K562 (cell line): ENCODE measurements around the gene CD82. TPM values are rescaled to one million over a fixed set of nuclear protein-coding genes. Genes with fewer than 3 reads are reported as not detected.

Experiments used
- CBFA2T2 ChIP-seq: fragments of 450-650 bp; conservative IDR thresholded peaks from 2 replicates; pipeline ENCODE4 v1.6.1; 2017; ENCODE audit warnings: mild to moderate bottlenecking
- E2F8 ChIP-seq: fragments of 450-650 bp; IDR thresholded peaks from 2 replicates; pipeline ENCODE4 v1.7.1; 2018; ENCODE audit warnings: mild to moderate bottlenecking, low read depth; ENCODE audit not compliant: partially characterized antibody
- EGR1 ChIP-seq: fragments of 450-650 bp; conservative IDR thresholded peaks from 2 replicates; pipeline ENCODE4 v1.6.1; 2017; ENCODE audit warnings: mild to moderate bottlenecking
- FOXJ3 ChIP-seq: sonication (generic); formaldehyde crosslinking; IDR thresholded peaks from 2 replicates; pipeline ENCODE4 v1.4.0; 2020; ENCODE audit warnings: mild to moderate bottlenecking, missing genetic modification reagents
- KLF10 ChIP-seq: fragments of 250-450 bp; sonication (Bioruptor Pico); IDR thresholded peaks from 2 replicates; pipeline ENCODE4 v1.6.1; 2021; ENCODE audit warnings: matching md5 sums
- KLF6 ChIP-seq: fragments of 250-450 bp; sonication (Bioruptor Pico); IDR thresholded peaks from 2 replicates; pipeline ENCODE4 v1.4.0; 2020; ENCODE audit warnings: mild to moderate bottlenecking, moderate library complexity, borderline replicate concordance
- NEUROD1 ChIP-seq: fragments of 150-350 bp; IDR thresholded peaks from 2 replicates; pipeline ENCODE4 v1.6.1; 2014; ENCODE audit warnings: borderline replicate concordance, low read length, low read depth; ENCODE audit not compliant: partially characterized antibody
- SPI1 ChIP-seq: IDR thresholded peaks from 2 replicates; pipeline ENCODE4 v1.6.1; 2011; ENCODE audit warnings: low read depth, low read length, control low read depth, borderline replicate concordance
- TFAP4 ChIP-seq: sonication (generic); formaldehyde crosslinking; IDR thresholded peaks from 2 replicates; pipeline ENCODE4 v1.8.0; 2022; ENCODE audit warnings: missing genetic modification reagents, mild to moderate bottlenecking, moderate library complexity, borderline replicate concordance
- TOE1 ChIP-seq, 2 experiments: fragments of 450-650 bp in 1 of 2; sonication (generic) in 1 of 2; formaldehyde crosslinking in 1 of 2; IDR thresholded peaks; 2 replicates each; pipeline versions ENCODE4 v1.7.1 to v1.8.0; 2016 to 2022; ENCODE audit warnings: borderline replicate concordance in 2 of 2, mild to moderate bottlenecking in 2 of 2, antibody characterized with exemption in 1 of 2, inconsistent platforms in 1 of 2, low read depth in 1 of 2, missing genetic modification reagents in 1 of 2, moderate library complexity in 1 of 2
- ZNF3 ChIP-seq: fragments of 250-450 bp; sonication (Bioruptor Pico); IDR thresholded peaks from 2 replicates; pipeline ENCODE4 v1.5.0; 2021; ENCODE audit warnings: mild to moderate bottlenecking, moderate library complexity
- ZNF408 ChIP-seq: fragments of 250-450 bp; sonication (Bioruptor Pico); IDR thresholded peaks from 2 replicates; pipeline ENCODE4 v1.4.0; 2020; ENCODE audit warnings: low read depth, mild to moderate bottlenecking, moderate library complexity
- ZNF518B ChIP-seq: fragments of 250-450 bp; sonication (Bioruptor Pico); IDR thresholded peaks from 2 replicates; pipeline ENCODE4 v1.5.0; 2021; ENCODE audit warnings: mild to moderate bottlenecking, moderate library complexity
- ZNF644 ChIP-seq: fragments of 200-800 bp; sonication (Bioruptor generic); IDR thresholded peaks from 2 replicates; pipeline ENCODE4 v1.6.1; 2016; ENCODE audit warnings: low read depth, missing genetic modification characterization, missing compliant biosample characterization
- polyA plus RNA-seq, 8 experiments: library from polyadenylated mRNA; depleted of rRNA in 4 of 8; stranded (reverse) in 5 of 8; unstranded in 3 of 8; fragments of >200 nt; fragmentation: Nextera tagmentation in 2 of 8; fragmentation: Illumina TruSeq in 1 of 8; extraction: Ambion mirVana in 2 of 8; extraction: Trizol in 1 of 8; gene quantifications; 2 replicates each; pipeline versions ENCODE4 v1.2.1 to v1.2.3, GENCODE V29; 2011 to 2014; ENCODE audit warnings: inconsistent platforms in 1 of 8, missing spikeins in 1 of 8
- total RNA-seq, 7 experiments: library from RNA; depleted of rRNA in 6 of 7; stranded (reverse); fragments of >200 nt in 6 of 7; fragmentation: Illumina TruSeq in 2 of 7; extraction: Trizol in 2 of 7; gene quantifications; 2 replicates each; pipeline versions ENCODE4 v1.2.1 to v1.2.3, GENCODE V29; 2011 to 2021; ENCODE audit warnings: low replicate concordance in 1 of 7
- TF ChIP-seq, protein P1 (sequence below): fragments of 450-650 bp; conservative IDR thresholded peaks from 2 replicates; pipeline ENCODE4 v1.6.1; 2016; ENCODE audit warnings: missing genetic modification characterization, low read depth, mild to moderate bottlenecking, missing compliant biosample characterization, moderate library complexity
- TF ChIP-seq, protein P2 (sequence below): fragments of 450-650 bp; formaldehyde crosslinking; IDR thresholded peaks from 2 replicates; pipeline ENCODE4 v1.4.0; 2020; ENCODE audit warnings: mild to moderate bottlenecking, moderate library complexity

Gene CD82
- total and polyA plus RNA-seq, 9 of the 15 experiments (the other 6 are each of a cell fraction or from before 2014, with no cell fraction given): 0.27 to 9.4 (median 3.0) TPM

- no peak for TF ChIP-seq E2F8
- no peak for TF ChIP-seq TOE1 (IDR thresholded peaks at IDR 0.05; ENCODE audit: borderline replicate concordance)
- no peak for TF ChIP-seq TOE1 (CRISPR knock-in tag; IDR thresholded peaks at IDR 0.05; ENCODE audit: borderline replicate concordance, low read depth)
- TF ChIP-seq SPI1: peak; percentile 43; the same call in 1 of the 2 replicates
- peak; percentile 99 for TF ChIP-seq TFAP4
- TF ChIP-seq EGR1: 0 out of 2 replicates have a peak, but pooled peaks have one; percentile 11
- TF ChIP-seq, protein P1, sequence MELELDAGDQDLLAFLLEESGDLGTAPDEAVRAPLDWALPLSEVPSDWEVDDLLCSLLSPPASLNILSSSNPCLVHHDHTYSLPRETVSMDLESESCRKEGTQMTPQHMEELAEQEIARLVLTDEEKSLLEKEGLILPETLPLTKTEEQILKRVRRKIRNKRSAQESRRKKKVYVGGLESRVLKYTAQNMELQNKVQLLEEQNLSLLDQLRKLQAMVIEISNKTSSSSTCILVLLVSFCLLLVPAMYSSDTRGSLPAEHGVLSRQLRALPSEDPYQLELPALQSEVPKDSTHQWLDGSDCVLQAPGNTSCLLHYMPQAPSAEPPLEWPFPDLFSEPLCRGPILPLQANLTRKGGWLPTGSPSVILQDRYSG (tag): no peak
- no peak for TF ChIP-seq ZNF3
- no peak for TF ChIP-seq KLF10
- TF ChIP-seq ZNF408 (CRISPR knock-in tag): no peak
- TF ChIP-seq NEUROD1: no peak
- TF ChIP-seq FOXJ3: no peak
- no peak for TF ChIP-seq ZNF644
- TF ChIP-seq, protein P2, sequence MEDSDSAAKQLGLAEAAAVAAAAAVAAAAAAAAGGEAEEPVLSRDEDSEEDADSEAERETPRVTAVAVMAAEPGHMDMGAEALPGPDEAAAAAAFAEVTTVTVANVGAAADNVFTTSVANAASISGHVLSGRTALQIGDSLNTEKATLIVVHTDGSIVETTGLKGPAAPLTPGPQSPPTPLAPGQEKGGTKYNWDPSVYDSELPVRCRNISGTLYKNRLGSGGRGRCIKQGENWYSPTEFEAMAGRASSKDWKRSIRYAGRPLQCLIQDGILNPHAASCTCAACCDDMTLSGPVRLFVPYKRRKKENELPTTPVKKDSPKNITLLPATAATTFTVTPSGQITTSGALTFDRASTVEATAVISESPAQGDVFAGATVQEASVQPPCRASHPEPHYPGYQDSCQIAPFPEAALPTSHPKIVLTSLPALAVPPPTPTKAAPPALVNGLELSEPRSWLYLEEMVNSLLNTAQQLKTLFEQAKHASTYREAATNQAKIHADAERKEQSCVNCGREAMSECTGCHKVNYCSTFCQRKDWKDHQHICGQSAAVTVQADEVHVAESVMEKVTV (CRISPR knock-in tag): no peak
- peak; percentile 48; the same call in 1 of the 2 replicates for TF ChIP-seq CBFA2T2
- TF ChIP-seq KLF6: no peak
- no peak for TF ChIP-seq ZNF518B
These were observed 3.4 kb downstream of the CD82 start (continued) for GRCh38 chr11:44568658-44569473.
